ENCODE results near the gene LELP1.
"Not testable (repeated sequence)": the region's sequence is repeated elsewhere in the genome, so short reads cannot be mapped to it uniquely, and the experiment has no call there.

The LELP1 gene

DNA sequence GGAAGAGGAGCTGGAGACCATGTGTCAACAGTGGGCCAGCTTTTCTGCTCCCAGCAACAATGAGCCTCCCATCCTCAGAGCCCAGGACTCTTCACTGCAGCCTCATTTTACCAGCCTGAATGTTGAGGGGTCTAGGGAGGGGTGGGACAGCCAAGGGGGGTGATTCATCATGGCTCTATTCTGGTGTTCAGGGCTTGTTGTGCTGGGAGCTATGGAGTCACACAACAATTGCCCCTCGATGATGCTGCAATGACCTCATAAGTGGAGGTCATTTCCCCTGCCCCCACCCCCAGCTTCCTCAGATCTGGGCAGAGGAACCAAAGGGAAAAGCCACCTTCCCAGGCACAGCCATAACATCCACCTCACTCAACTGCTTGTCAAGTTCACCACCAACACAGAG lies at the start of gene LELP1:
TSS of gene LELP1 (plus strand) at position 301 of the 400 bp plus-strand sequence. CDS start 1,278 bp downstream, outside the sequence.
- DNase-seq, result no peak

DNA sequence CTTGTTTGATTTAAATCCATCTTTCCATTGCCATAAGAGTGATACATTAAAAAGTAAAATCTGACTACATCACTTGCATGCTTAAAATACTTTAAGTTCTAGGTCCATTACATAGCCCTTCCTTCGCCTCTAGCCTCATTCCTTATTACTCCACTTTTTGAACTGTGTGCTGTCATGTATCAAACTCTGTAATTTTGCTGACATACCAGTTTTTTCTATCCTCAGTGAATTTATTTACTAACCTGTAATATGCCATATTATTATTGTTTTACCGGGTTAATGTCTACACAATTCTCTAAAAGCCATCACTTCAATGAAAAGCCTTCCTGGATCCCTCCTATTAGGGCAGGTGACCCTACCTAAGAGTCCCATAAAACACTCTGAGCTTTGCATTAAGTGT lies 47.7 kb upstream of the LELP1 start:
- DNase-seq, result no peak

GRCh38 chr1:153168686-153169085 lies 34.5 kb upstream of the LELP1 start:
- DNase-seq, result no peak

DNA sequence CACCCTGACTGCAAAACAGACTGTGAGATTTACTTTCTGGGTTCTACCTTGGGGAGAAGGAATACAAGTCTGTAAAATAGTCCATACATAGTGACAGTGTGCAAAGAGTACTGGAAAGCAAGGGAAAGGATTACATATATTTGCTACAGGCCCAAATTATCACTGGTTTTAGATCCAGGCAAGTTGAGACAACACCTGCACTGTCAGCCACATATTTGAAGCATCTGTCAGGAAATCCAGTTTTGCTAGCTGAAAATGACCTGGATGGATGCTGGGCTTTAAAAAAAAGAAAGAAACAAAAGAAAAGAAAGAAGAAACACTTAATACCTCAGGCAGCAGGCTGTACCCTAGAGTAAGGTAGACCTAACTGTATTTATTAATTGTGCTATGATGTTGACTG lies 28.6 kb upstream of the LELP1 start:
- DNase-seq, result no peak

DNA sequence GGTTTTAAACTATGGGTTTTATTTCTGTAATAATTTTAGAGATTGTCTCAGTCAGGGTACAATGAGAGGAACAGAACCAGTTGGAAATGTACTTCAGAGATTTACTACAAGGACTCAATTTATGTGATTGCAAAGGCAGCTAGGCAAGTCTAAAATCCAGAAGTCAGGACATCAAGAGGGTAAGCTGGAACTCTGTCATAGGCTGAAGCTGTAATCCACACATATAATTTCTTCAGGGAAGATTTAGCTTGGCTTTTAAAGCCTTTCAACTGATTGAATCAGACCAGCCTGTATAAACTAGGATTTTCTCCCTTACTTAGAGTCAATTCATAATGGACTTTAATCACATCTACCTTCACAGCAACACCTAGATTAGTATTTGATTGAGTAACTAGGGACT lies 24.3 kb upstream of the LELP1 start:
- no peak for DNase-seq

DNA sequence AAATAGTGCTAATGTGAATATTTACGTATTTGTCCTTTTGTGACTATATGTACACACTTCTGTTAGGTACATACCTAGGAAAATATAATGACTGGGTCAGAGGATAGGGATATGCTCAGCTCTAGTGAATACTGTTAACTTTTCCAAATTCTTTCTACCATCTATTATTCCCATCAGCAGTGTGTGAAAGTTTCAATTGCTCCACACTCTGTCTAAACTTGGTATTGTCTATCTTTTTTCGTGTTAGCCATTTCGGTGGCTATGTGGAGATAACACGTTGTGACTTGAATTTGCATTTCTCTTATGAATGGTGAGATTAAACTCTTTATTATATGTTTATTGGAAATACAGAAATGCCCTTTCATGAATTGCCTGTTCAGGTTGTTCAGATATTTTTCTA lies 22.7 kb upstream of the LELP1 start:
- DNase-seq, result no peak

DNA sequence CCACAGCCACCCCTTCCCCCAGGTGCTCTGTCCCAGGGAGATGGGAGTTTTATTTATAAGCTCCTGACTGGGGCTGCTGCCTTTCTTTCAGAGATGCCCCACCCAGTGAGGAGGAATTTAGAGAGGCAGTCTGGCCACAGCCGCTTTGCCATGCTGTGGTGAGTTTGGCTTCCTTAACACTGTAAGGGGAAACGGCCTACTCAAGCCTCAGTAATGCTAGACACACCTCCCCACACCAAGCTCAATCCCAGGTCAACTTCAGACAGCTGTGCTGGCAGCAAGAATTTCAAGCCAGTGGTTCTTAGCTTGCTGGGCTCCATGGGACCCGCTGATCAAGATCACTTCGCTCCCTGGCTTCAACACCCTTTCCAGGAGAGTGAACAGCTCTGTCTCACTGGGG lies 14.9 kb upstream of the LELP1 start:
- DNase-seq, result not testable (repeated sequence)

DNA sequence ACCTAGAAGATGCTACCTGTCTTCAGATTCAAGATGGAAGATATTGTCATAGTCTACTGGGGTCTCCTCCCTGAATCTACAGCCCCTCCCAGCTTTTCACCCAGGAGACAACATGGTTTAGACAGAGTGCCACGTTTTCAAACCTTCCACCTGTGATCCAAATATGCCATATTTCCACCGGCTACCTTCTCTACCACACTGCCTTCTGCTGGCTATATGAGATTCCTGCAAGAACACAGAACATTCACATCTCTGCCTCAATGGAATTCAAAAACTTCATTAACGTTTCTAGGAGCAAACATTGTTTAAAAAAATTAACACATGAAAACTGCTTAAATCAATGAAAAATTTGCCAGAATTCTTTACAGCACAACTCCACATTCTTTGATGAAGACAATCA lies 12.9 kb upstream of the LELP1 start:
- no peak for DNase-seq

GRCh38 chr1:153192697-153193096 lies 10.5 kb upstream of the LELP1 start:
- no peak for DNase-seq

- DNase-seq, result no peak
Observed at GRCh38 chr1:153194331-153195050, 8.7 kb upstream of the LELP1 start.

DNA sequence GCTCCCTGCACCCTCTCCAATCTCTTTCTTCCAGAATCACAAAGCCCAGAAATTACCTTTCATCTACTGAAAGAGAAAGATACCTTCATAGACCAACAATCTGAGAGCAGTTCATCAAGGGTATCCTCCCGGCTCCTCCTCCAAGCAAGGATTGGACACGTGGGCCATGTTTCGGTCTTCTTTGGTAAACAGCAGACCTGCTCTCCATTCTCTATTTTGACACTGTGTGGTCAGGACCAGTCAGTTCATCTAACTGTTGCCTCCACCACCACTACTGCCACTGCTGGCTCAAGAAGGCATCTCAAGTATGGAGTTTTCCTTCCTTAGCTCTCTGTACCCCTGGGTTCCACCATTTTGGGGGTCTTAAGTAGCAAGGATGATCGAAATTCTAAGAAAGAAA lies 8.0 kb upstream of the LELP1 start:
- DNase-seq, result no peak

DNA sequence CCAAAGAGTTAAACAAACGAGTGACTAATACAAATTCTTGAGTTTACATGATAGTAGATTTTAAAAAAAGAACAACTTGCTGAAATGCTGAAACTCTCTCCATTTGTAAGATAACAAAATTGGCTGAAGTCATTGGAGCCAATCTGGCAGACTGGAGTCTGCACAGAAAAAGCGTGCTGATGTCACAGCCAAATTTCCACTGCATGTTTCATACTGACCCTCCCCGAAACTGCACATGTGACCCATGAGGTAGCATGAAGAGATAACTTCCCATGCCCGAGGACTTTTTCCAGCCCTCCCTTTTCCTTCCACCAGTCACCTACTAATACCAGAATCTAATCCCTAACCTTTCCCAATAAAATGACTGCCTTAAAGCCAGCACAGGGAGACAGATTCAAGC lies 1.2 kb upstream of the LELP1 start:
- DNase-seq, result no peak

GRCh38 chr1:153206631-153207030 lies 3.4 kb downstream of the LELP1 start:
- DNase-seq, result no peak

DNA sequence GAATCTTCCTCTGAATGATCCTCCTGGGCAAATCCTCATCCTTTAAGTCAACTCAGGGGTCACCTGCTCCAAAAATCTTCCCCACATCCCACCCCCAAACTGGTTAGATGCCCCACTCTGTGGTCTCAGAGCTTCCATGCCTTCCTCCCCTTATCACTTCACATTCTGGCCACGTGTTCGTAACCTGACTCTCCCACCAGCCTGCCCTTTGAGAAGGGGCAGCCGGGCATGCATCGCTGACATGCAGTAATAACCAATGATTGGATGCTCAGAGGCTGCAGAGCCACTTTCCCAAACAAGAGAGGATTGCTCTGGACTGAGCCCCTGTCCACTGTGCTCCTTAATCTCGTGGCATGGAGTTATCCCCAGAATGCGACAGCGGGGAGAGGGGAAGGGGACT lies 7.0 kb downstream of the LELP1 start:
- DNase-seq, result no peak

GRCh38 chr1:153212201-153212600 lies 9.0 kb downstream of the LELP1 start:
- DNase-seq, result no peak

DNA sequence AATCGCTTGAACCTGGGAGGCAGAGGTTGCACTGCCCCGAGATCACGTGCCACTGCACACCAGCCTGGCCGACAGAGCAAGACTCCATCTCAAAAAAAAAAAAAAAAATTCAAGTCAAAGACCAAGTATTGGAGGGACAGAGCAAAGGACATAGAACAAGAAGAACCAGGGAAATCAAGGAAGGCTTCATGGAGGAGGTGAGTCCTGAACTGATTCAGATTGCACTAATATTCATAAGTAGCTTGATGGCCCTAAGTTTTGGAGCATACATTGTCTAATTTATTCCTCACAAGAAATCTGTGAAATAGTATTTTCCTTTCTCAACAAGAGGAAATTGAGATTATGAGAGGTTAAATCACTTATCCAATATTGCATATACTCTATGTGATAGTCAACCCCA lies 10.3 kb downstream of the LELP1 start:
- DNase-seq, result no peak

GRCh38 chr1:153217212-153217611 lies 14.0 kb downstream of the LELP1 start, which contains the start of gene PRR9:
Gene PRR9 (plus strand): TSS chr1:153217584. CDS start chr1:153218145, 561 bp downstream.
- no peak for DNase-seq

- DNase-seq, result no peak
Observed at GRCh38 chr1:153217744-153218416, 14.7 kb downstream of the LELP1 start.

- no peak for DNase-seq
Observed at GRCh38 chr1:153220606-153221303, 17.5 kb downstream of the LELP1 start.

GRCh38 chr1:153223040-153223891 lies 20.0 kb downstream of the LELP1 start:
- DNase-seq, result peak; percentile 51

GRCh38 chr1:153227810-153228209 lies 24.6 kb downstream of the LELP1 start:
- no peak for DNase-seq

DNA sequence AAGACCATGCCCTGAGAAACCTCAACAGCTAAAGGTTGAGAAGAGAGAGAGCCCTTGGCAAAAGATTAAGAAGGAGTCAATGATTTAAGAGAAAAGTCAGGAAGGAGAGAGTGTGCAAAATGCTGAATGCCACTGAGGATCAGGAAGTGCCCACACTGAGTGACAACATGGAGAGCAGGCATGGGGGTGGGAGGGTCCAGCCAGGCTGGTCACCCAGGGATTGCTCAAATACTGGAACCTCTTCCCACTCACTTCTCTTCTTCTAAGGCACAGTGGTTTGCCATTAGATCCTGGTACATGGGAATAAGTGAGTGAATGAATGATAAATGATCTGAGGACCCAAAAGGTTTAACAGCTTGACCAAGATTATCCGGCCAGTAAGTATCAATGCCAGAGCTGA lies 25.3 kb downstream of the LELP1 start:
- DNase-seq, result no peak
